Kidney epithelial cell (primary cell): ENCODE results near the gene PPM1L. TPM values are rescaled to one million over a fixed set of nuclear protein-coding genes. Genes with fewer than 3 reads are reported as not detected.

Experiments
- DNase-seq: peaks from one replicate; pipeline ENCODE4 v3.0.0-alpha.2; 2010; ENCODE audit warnings: low read depth
- H3K27me3 ChIP-seq: 2 replicates; pipeline ENCODE4 v1.6.0; 2011; ENCODE audit warnings: low read length; ENCODE audit not compliant: control insufficient read depth, insufficient read depth
- H3K36me3 ChIP-seq: 2 replicates; pipeline ENCODE4 v1.5.1; 2011; ENCODE audit warnings: low read length; ENCODE audit not compliant: control insufficient read depth, insufficient read depth
- H3K4me3 ChIP-seq: 2 replicates; pipeline ENCODE4 v1.5.1; 2011; ENCODE audit warnings: low read depth, mild to moderate bottlenecking, control low read depth, low read length
- CTCF ChIP-seq: IDR thresholded peaks from 2 replicates; pipeline ENCODE4 v1.5.1; 2011; ENCODE audit warnings: mild to moderate bottlenecking, moderate library complexity, low read length, control low read depth, inconsistent platforms; ENCODE audit not compliant: insufficient read depth, poor library complexity, severe bottlenecking
- total RNA-seq: library from RNA; depleted of rRNA; stranded (reverse); fragments of >200 nt; gene quantifications from 2 replicates; pipeline ENCODE4 v1.2.3, GENCODE V29; 2015

PPM1L gene
- total RNA-seq, 1 donor from 2014 or later = 11.1 TPM

- Histone ChIP-seq H3K27me3 (no peaks in the 10 kb centered on the region), H3K36me3 (no peaks in the 10 kb centered on the region), H3K4me3 (no peak overlapping the region)
- no peak for TF ChIP-seq CTCF
- no peak for DNase-seq
These were observed 86.3 kb downstream of the PPM1L start for GRCh38 chr3:160842021-160843005.

- no peaks in the 10 kb centered on the region for H3K27me3 ChIP-seq
- no peak for TF ChIP-seq CTCF
- no peak for DNase-seq
- H3K36me3 ChIP-seq = no peaks in the 10 kb centered on the region
- no peak overlapping the region for H3K4me3 ChIP-seq
These were observed 95.7 kb downstream of the PPM1L start for GRCh38 chr3:160851629-160852210.

- no peak overlapping the region for H3K4me3 ChIP-seq
- H3K36me3 ChIP-seq = no peaks in the 10 kb centered on the region
- no peak for DNase-seq
- TF ChIP-seq CTCF = no peak
- no peaks in the 10 kb centered on the region for H3K27me3 ChIP-seq
These were observed 96.8 kb downstream of the PPM1L start for GRCh38 chr3:160852856-160853255.

- H3K4me3 ChIP-seq = no peak overlapping the region
These were observed 100.4 kb downstream of the PPM1L start for GRCh38 chr3:160856450-160856849.

GRCh38 chr3:160857476-160858119 lies 101.6 kb downstream of the PPM1L start:
- no peak for DNase-seq
- H3K4me3 ChIP-seq = no peak overlapping the region
- TF ChIP-seq CTCF = no peak

More at GRCh38 chr3:160856450-160856849, 100.4 kb downstream of the PPM1L start:
- no peaks in the 10 kb centered on the region for H3K27me3 ChIP-seq
- DNase-seq = no peak
- H3K36me3 ChIP-seq = no peaks in the 10 kb centered on the region
- no peak for TF ChIP-seq CTCF

More at GRCh38 chr3:160857476-160858119, 101.6 kb downstream of the PPM1L start:
- H3K27me3 ChIP-seq = no peaks in the 10 kb centered on the region
- H3K36me3 ChIP-seq = no peaks in the 10 kb centered on the region
